ENCODE measurements around the gene IRS2. TPM values are rescaled to one million over a fixed set of nuclear protein-coding genes. Genes with fewer than 3 reads are reported as not detected.

IRS2 gene
- total RNA-seq, 1 experiment from 2014 or later: 2.2 TPM

DNA sequence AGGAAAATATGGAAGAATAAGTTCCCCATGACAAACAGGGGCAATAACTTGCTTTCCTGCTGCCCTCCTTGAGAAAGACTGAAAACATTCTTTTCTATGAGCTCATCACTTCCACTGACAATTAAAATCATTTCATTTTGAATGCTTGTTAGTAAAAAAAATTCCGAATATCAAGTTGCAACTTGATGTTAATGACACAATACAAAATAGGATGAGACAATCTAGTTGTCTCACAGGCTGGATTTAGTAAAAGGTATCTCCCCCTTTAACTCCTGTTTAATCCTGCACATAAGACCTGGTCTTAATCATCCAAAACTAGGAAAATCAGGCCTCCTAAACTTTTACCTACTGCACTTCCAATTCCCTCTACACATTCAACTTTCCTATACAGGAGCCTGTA, 24.7 kb downstream of the IRS2 start:
- H3K4me1 ChIP-seq: peaks cover 7% of the 10 kb centered on the region; the same call in 1 of the 2 replicates
- no peak overlapping the region for H3K27ac ChIP-seq
- no peaks in the 10 kb centered on the region; the same call in 1 of the 2 replicates for H3K36me3 ChIP-seq
- no peaks in the 10 kb centered on the region for H3K27me3 ChIP-seq
- no peak for DNase-seq
- no peaks in the 10 kb centered on the region for H3K9me3 ChIP-seq (replicated peaks)
- H3K4me3 ChIP-seq: no peak overlapping the region

GRCh38 chr13:109760951-109761350, 25.4 kb downstream of the IRS2 start:
- DNase-seq: no peak
- no peak overlapping the region for H3K27ac ChIP-seq
- H3K4me1 ChIP-seq: peaks cover 7% of the 10 kb centered on the region; the same call in 1 of the 2 replicates
- H3K9me3 ChIP-seq (replicated peaks): no peaks in the 10 kb centered on the region
- no peak overlapping the region for H3K4me3 ChIP-seq
- no peaks in the 10 kb centered on the region for H3K27me3 ChIP-seq
- no peaks in the 10 kb centered on the region; the same call in 1 of the 2 replicates for H3K36me3 ChIP-seq

DNA sequence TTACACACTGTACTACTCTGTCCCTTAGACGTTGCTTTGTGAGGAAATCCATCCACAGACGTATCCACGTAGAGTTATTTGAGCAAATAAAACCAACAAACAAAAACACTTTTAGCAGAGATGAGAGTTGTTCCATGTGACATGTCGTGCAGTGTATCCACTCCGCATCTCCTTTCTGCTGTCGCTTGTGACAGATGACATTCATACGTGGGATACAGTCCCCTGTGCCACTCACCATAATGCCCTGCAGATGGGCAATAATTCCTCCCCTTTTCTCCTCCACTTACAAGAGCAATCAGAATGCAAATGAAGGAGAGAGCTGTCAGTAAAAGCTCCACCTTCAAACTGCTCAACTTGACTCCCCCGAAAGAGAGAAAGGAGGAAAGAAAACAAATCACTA, 26.0 kb downstream of the IRS2 start:
- Histone ChIP-seq H3K4me3 (no peak overlapping the region), H3K9me3 (replicated peaks) (no peaks in the 10 kb centered on the region), H3K27ac (no peak overlapping the region), H3K4me1 (peaks cover 7% of the 10 kb centered on the region; the same call in 1 of the 2 replicates), H3K36me3 (no peaks in the 10 kb centered on the region; the same call in 1 of the 2 replicates), H3K27me3 (no peaks in the 10 kb centered on the region)
- DNase-seq: no peak

- Histone ChIP-seq H3K27me3 (no peaks in the 10 kb centered on the region), H3K9me3 (replicated peaks) (no peaks in the 10 kb centered on the region), H3K4me1 (peaks cover 4% of the 10 kb centered on the region; the same call in 1 of the 2 replicates), H3K27ac (no peak overlapping the region), H3K4me3 (no peak overlapping the region), H3K36me3 (no peaks in the 10 kb centered on the region; the same call in 1 of the 2 replicates)
- DNase-seq: no peak
These were observed 26.8 kb downstream of the IRS2 start for GRCh38 chr13:109759609-109760008.

DNA sequence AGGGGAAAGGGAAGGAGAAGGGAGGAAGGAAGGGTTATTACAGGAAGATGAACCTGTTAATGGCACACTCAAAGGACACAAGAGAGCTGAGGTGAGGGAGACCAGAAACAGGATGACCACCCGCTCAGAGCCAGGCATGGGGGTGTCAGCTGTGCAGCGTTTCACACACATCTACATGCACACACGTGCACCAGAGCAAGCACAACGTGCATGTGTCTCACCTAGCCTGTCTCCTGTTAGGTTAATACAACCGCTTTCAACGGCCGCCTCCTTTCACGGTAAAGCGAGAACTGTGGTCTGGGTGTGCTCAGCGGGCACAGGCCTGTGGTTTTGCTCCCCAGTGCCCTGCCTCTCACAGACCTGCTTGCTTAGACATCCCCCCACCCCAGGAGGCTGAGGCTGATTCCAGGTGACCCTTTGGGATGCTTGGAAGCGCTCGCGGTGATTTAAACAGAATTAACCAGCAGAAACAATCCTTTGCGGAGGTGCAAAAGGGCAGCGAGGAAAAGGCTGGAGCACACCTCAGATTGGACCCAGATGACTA, 27.4 kb downstream of the IRS2 start:
- Histone ChIP-seq H3K27ac (no peak overlapping the region), H3K9me3 (replicated peaks) (no peaks in the 10 kb centered on the region), H3K4me3 (no peak overlapping the region), H3K36me3 (no peaks in the 10 kb centered on the region; the same call in 1 of the 2 replicates), H3K27me3 (no peaks in the 10 kb centered on the region), H3K4me1 (no peaks in the 10 kb centered on the region)
- no peak for DNase-seq

DNA sequence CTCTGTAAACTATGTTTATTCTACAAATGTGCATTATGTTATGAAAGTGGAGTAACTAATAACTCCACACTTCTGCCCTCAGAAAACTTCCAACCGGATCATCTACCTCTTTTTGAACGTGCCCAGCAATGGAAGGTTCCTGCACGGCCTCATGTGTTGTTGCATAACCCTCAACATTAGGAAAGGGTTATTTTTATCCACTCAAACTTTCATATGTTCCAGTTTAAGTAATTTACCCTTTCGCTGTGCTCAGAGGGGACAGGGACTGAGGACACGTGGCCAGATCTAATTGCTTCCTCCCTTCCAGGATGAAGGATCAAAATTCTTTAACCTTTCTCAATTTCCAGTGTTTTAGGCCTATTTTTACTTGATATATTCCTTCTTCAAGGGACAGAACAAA, 29.6 kb downstream of the IRS2 start:
- no peak for DNase-seq
- Histone ChIP-seq H3K27me3 (no peaks in the 10 kb centered on the region), H3K4me3 (no peak overlapping the region), H3K4me1 (no peaks in the 10 kb centered on the region), H3K36me3 (no peaks in the 10 kb centered on the region), H3K9me3 (replicated peaks) (no peaks in the 10 kb centered on the region), H3K27ac (no peak overlapping the region)

DNA sequence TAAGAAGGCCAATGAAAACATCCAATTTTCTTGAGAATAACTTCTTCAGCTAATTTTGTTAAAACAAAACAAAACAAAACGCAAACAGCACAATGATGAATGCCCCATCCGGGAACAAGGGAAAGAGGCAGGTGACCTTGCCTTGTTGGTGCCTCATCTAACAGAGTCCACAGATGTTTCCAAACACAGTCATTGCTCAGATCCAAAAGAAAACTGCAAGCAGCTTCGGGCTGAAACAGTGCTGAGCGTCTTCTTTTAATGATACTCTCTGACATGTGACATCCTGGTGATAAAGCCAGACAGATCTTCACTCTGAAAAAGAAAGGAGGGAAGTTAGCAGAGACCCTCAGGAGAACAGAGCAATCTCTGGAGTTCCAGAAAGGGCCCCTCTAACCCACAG, 30.4 kb downstream of the IRS2 start:
- Histone ChIP-seq H3K4me3 (no peak overlapping the region), H3K27me3 (no peaks in the 10 kb centered on the region), H3K27ac (no peak overlapping the region), H3K4me1 (no peaks in the 10 kb centered on the region), H3K36me3 (no peaks in the 10 kb centered on the region), H3K9me3 (replicated peaks) (no peaks in the 10 kb centered on the region)
- DNase-seq: no peak

GRCh38 chr13:109755551-109755950, 30.8 kb downstream of the IRS2 start:
- H3K4me3 ChIP-seq: no peak overlapping the region
- no peaks in the 10 kb centered on the region for H3K27me3 ChIP-seq
- H3K4me1 ChIP-seq: no peaks in the 10 kb centered on the region
- H3K27ac ChIP-seq: no peak overlapping the region
- DNase-seq: no peak
- no peaks in the 10 kb centered on the region for H3K36me3 ChIP-seq
- no peaks in the 10 kb centered on the region for H3K9me3 ChIP-seq (replicated peaks)

DNA sequence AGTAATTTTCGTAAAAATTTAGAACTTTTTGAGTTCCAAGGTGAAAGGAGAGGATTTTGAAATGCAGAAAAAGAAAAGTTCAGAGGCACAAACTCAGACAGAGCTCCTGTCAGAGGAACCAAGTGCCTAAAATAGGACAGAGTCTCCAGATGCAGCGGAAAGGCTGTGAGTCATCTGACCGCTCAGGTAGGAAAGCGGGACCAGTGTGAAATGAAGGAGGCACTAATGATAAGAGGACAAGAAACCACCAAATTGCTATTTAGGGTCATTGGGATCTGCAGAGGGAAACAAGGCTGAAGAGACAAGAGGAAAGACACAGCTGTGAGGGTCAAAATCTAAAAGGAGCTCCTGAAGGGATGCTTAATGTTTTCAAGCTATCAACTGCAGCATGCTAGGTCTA, 34.9 kb downstream of the IRS2 start:
- Histone ChIP-seq H3K36me3 (no peaks in the 10 kb centered on the region), H3K9me3 (replicated peaks) (no peaks in the 10 kb centered on the region), H3K27me3 (no peaks in the 10 kb centered on the region), H3K4me1 (no peaks in the 10 kb centered on the region), H3K4me3 (no peak overlapping the region), H3K27ac (no peak overlapping the region)
- DNase-seq: no peak

- Histone ChIP-seq H3K4me1 (no peaks in the 10 kb centered on the region), H3K4me3 (no peak overlapping the region), H3K27ac (no peak overlapping the region), H3K27me3 (no peaks in the 10 kb centered on the region), H3K36me3 (no peaks in the 10 kb centered on the region), H3K9me3 (replicated peaks) (no peaks in the 10 kb centered on the region)
- no peak for DNase-seq
These were observed 36.1 kb downstream of the IRS2 start for GRCh38 chr13:109750221-109750775.

- Histone ChIP-seq H3K9me3 (replicated peaks) (no peaks in the 10 kb centered on the region), H3K27ac (no peak overlapping the region), H3K4me3 (no peak overlapping the region), H3K4me1 (no peaks in the 10 kb centered on the region), H3K36me3 (no peaks in the 10 kb centered on the region), H3K27me3 (no peaks in the 10 kb centered on the region)
- no peak for DNase-seq
These were observed 37.0 kb downstream of the IRS2 start for GRCh38 chr13:109749365-109749764.

DNA sequence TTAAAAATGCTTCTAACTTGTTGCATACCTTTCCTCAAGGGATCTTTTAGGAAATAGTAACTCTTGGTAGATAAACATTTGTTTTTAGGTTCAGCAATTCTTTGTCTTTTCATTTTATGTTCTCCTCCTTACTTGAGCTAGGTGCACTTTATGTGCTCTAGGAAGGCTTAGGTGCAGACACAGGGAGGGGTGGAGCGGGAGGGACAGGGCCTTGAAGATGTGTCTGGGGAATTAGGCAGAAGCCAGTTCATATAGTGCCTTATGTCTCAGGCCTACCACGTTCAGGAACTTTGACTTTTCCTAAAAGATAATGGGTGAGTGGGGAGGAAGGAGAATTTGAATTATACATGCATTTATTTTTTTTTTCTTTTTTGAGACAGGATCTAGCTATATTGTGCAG, 37.7 kb downstream of the IRS2 start:
- H3K4me1 ChIP-seq: peaks cover 2% of the 10 kb centered on the region; the same call in 1 of the 2 replicates
- H3K27ac ChIP-seq: no peak overlapping the region
- no peaks in the 10 kb centered on the region for H3K27me3 ChIP-seq
- no peaks in the 10 kb centered on the region for H3K9me3 ChIP-seq (replicated peaks)
- no peak overlapping the region for H3K4me3 ChIP-seq
- no peaks in the 10 kb centered on the region for H3K36me3 ChIP-seq
- DNase-seq: no peak

- DNase-seq: no peak
- H3K27ac ChIP-seq: no peak overlapping the region
- no peaks in the 10 kb centered on the region for H3K27me3 ChIP-seq
- no peaks in the 10 kb centered on the region for H3K36me3 ChIP-seq
- no peaks in the 10 kb centered on the region for H3K9me3 ChIP-seq (replicated peaks)
- peaks cover 3% of the 10 kb centered on the region; the same call in 1 of the 2 replicates for H3K4me1 ChIP-seq
- H3K4me3 ChIP-seq: no peak overlapping the region
These were observed 38.9 kb downstream of the IRS2 start for GRCh38 chr13:109747524-109747923.

- Histone ChIP-seq H3K27ac (no peak overlapping the region), H3K4me3 (no peak overlapping the region), H3K36me3 (no peaks in the 10 kb centered on the region), H3K4me1 (peaks cover 3% of the 10 kb centered on the region; the same call in 1 of the 2 replicates), H3K27me3 (no peaks in the 10 kb centered on the region), H3K9me3 (replicated peaks) (no peaks in the 10 kb centered on the region)
- no peak for DNase-seq
These were observed 40.0 kb downstream of the IRS2 start for GRCh38 chr13:109746364-109746763.

DNA sequence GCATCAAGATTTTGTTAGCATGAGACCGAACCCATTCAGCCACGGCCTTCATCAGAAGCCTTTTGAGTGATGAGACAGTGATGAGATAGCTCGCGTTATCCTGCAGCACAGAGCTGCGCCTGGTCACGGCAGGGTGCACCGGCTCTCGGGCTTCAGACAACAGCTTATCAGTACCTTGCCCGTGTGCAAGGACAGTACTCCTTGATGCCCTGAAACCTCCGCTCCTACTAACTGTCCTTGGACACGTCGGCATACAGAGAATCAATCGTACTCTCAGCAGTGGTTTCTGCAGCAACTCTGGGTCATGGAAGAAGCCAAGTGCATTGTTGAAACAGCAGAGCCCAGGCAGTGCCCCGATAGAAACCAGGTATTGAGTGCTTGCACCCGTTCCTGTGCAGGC, 40.7 kb downstream of the IRS2 start:
- Histone ChIP-seq H3K27me3 (no peaks in the 10 kb centered on the region), H3K4me1 (peaks cover 3% of the 10 kb centered on the region; the same call in 1 of the 2 replicates), H3K27ac (no peak overlapping the region), H3K4me3 (no peak overlapping the region), H3K36me3 (no peaks in the 10 kb centered on the region), H3K9me3 (replicated peaks) (no peaks in the 10 kb centered on the region)
- no peak for DNase-seq

GRCh38 chr13:109745060-109745459, 41.3 kb downstream of the IRS2 start:
- Histone ChIP-seq H3K36me3 (no peaks in the 10 kb centered on the region), H3K9me3 (replicated peaks) (no peaks in the 10 kb centered on the region), H3K27me3 (no peaks in the 10 kb centered on the region), H3K4me1 (peaks cover 3% of the 10 kb centered on the region; the same call in 1 of the 2 replicates), H3K4me3 (no peak overlapping the region), H3K27ac (no peak overlapping the region)
- DNase-seq: no peak
